GM19193 (cell line): Measurements from ENCODE around the gene KDF1.

Experiments used
- POLR2A ChIP-seq: IDR thresholded peaks from 4 replicates; pipeline ENCODE4 v1.6.1; 2011; ENCODE audit not compliant: insufficient read depth, insufficient read length; ENCODE audit errors: extremely low read depth

The KDF1 gene

GRCh38 chr1:26999440-26999987 is 39.2 kb upstream of the KDF1 start:
- no peak for TF ChIP-seq POLR2A

- TF ChIP-seq POLR2A = no peak
These were observed 38.4 kb upstream of the KDF1 start for GRCh38 chr1:26998429-26999300.

DNA sequence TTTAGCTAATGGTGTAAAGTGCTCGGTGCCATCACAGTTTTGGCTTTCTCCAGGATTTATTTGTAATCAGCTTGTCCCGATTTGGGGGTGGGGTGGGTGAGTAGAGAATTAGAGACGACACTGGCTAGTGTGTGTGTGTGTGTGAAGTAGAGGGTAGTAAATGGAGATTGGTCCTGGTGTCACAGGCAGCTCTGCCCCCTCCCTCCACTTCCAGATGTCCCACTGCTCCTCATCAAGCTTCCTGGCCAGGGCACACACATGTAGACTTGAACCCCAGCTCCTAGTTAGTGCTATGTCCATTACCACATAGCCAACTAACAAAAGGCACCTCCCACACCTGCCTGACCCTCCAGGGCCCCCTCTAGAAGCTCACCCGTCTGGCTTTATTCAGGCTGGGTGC is 36.4 kb upstream of the KDF1 start:
- no peak for TF ChIP-seq POLR2A

GRCh38 chr1:26996024-26996423 is 35.8 kb upstream of the KDF1 start:
- TF ChIP-seq POLR2A = no peak

DNA sequence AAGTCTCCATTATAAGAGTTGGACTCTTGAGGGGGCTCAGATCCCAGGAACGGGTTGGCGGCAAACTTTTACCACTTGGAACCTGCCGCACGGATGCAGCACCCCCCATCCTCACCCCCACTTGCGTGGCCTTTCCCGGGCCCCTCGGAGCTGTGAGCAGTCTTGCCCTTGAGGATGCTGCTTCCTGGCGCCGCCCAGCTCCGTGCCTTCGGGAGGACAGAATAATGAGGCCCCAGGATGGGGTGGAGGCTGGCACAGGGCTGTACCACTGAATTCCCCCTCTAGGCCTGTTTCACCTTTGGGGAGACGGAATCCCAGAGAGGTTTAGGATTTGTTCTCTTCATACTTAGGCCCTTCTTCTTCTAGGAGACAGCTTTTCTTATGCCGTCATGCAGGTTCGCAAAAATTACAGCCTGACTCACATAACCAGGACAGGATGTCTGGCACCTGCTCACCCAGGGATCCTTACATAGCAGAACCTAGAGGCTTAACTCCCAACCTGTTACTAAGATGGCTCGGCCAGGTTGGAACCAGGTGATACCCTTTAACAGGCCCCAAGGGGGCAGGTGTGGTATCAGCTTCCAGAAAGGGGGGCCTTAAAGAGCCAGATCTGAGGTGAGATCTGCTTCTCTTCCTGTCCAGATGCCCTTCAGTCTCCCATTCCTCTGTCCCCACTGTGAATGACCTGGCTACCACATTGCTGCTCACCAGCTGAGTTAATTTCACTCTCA is 34.7 kb upstream of the KDF1 start:
- TF ChIP-seq POLR2A = no peak

DNA sequence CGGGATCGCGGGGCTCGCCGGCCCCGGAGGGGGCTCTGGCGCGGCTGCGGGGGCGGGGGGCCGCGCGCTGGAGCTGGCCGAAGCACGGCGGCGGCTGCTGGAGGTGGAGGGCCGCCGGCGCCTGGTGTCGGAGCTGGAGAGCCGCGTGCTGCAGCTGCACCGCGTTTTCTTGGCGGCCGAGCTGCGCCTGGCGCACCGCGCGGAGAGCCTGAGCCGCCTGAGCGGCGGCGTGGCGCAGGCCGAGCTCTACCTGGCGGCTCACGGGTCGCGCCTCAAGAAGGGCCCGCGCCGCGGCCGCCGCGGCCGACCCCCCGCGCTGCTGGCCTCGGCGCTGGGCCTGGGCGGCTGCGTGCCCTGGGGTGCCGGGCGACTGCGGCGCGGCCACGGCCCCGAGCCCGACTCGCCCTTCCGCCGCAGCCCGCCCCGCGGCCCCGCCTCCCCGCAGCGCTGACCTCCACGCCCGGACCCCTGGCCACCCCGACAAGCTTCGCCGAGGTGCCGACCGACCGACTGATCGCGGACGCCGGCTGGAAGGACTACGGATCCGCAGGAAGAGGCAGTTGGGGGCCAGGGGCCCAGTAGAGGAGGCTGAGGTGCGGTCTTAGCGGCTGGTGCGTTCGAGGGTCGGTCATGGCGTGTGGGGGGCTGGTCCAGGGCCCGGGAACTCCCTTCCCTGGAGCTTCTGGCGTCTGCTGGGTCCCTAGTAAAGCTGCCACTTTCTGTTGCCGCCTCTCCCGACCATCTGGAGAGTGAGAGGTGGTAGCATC is 33.9 kb upstream of the KDF1 start:
- TF ChIP-seq POLR2A = no peak

DNA sequence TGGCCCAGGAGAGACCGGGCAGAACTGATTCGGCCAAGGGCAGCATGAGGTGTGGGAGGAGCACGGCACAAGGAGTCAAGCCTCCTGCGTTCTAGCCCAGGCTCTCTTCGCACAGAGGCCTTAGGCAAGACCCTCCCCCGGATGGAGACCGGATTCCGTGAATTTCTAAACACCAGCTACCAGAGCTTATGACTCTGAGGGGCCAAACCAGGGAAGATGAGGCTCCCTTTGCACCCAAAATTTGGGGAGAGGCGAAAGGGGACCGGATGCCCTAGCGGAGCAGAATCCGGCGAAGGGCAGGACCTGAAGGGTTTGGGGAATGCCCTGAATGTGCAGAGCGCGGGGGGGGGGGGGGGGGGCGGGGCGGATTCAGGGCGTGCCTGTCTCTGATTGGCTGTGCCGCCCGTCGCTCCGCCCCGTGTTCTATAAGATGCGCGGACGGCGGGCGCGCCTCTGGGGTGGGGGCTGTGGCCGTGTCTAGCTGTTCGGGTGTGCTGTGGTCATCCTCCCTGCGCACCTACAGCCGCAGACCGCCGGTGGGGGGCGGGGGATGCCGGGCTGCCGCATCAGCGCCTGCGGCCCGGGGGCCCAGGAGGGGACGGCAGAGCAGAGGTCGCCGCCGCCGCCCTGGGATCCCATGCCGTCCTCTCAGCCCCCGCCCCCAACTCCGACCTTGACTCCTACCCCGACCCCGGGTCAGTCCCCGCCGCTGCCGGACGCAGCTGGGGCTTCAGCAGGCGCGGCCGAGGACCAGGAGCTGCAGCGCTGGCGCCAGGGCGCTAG is 33.2 kb upstream of the KDF1 start, which contains the start of gene TRNP1:
TSS of gene TRNP1 (plus strand) at position 456 of the 783 bp plus-strand sequence. CDS start at position 551, 95 bp downstream.
- peak; percentile 39 for TF ChIP-seq POLR2A

GRCh38 chr1:26991310-26992116 is 31.2 kb upstream of the KDF1 start:
- TF ChIP-seq POLR2A = no peak

DNA sequence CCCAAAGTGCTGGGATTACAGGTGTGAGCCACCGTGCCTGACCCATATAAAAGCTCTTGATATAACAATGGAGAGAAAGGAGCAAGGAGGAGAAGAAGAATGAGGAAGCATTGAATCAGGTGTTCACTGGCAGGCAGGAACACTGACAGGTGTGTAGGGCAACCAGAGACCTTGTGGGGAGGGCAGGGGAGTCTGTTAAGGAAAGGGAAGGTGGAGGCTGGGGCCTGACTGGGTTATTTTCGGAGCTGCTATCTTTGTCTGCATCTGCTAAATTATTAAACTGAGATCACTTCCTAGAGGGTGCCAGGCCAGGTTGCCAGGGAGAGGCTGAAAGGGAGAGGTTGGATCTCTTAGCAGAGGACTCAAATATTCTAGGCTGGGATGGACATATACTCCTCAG is 26.4 kb upstream of the KDF1 start:
- no peak for TF ChIP-seq POLR2A

- TF ChIP-seq POLR2A = no peak
These were observed 24.0 kb upstream of the KDF1 start for GRCh38 chr1:26984291-26984690.

DNA sequence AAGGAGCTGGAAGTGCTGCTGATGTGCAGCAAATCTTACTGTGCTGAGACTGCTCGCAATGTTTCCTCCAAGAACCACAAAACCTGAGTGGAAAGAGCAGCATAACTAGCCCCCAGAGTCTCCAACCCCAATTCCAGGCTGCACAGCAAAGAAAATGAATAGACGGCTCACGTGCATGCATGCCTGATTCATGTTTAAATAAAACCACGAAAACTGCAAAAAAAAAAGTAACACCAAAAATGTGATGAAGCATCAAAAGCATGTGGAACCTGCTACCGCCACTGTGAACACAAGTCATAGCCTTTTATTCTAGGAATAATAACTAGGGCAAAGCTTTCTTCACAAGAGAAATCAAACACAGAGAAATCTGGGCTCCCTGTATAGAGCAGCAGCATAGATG is 23.6 kb upstream of the KDF1 start:
- TF ChIP-seq POLR2A = no peak

DNA sequence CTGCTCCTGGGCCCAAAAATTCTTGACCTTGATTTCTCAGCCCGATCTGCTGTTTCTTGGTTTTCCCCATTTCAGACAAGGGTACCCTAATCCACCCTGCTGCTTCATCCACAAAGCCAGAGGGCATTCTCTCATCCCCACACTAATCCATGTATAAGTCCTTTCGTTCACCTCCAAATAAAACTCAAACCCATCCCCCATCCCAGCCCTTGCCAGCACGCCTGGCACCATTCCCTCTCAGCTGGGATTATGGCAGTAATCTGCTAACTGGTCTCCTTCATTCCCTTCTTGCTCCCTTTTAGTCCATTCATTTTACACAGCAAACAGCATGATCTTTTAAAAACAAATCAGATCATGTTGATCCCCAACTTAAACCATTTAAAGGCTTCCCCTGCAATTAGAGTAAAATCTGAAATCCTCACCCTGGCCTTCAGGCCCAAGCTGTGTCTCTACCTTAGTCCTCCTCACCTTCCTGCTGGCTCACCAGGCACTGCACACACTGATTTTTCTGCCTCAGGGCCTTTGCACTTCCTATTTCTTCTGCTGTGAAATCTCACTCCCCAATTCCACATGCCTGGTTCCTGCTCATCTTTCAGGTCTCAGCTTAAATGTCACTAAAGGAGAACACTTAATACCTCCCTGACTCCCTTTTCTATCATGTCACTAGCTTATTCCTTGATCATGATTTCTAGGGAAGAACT is 21.0 kb upstream of the KDF1 start:
- TF ChIP-seq POLR2A = no peak

DNA sequence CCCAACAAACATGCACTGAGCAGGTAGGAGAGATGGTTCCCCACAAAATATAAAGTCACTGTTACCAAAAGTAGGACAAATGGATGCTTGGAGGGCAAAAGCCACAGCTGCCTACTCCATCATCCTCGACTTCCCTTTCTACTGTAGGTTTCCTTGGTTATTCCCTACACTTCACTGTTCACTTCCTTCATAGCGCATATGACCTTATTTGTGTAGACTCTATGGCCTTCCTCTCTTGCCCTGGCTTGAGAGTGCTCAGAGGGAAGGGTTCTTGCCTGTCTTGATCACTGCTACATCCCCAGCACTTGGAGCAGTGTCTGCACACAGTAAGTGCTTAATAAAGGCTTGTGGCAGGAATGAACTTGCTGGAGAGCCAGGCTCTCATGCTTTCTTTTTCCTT is 18.6 kb upstream of the KDF1 start:
- no peak for TF ChIP-seq POLR2A
